Fibroblast of pulmonary artery (primary cell): ENCODE data around the gene ATXN1.
"Not testable (repeated sequence)": the region's sequence is repeated elsewhere in the genome, so short reads cannot be mapped to it uniquely, and the experiment has no call there.

Experiments used
- DNase-seq: peaks from one replicate; pipeline ENCODE4 v3.0.0-alpha.2; 2010; ENCODE audit warnings: low read depth
- H3K4me3 ChIP-seq: replicated peaks from 2 replicates; pipeline ENCODE4 v1.5.1; 2011; ENCODE audit warnings: low read depth, mild to moderate bottlenecking, control low read depth, low read length, moderate library complexity
- TF ChIP-seq, protein P1 (sequence below): IDR thresholded peaks from 2 replicates; pipeline ENCODE4 v1.5.1; 2011; ENCODE audit warnings: mild to moderate bottlenecking, control low read depth, low read length, inconsistent platforms; ENCODE audit errors: missing control alignments

Gene ATXN1

GRCh38 chr6:16621002-16621401, 140.3 kb downstream of the ATXN1 start:
- DNase-seq, result no peak
- TF ChIP-seq, protein P1, sequence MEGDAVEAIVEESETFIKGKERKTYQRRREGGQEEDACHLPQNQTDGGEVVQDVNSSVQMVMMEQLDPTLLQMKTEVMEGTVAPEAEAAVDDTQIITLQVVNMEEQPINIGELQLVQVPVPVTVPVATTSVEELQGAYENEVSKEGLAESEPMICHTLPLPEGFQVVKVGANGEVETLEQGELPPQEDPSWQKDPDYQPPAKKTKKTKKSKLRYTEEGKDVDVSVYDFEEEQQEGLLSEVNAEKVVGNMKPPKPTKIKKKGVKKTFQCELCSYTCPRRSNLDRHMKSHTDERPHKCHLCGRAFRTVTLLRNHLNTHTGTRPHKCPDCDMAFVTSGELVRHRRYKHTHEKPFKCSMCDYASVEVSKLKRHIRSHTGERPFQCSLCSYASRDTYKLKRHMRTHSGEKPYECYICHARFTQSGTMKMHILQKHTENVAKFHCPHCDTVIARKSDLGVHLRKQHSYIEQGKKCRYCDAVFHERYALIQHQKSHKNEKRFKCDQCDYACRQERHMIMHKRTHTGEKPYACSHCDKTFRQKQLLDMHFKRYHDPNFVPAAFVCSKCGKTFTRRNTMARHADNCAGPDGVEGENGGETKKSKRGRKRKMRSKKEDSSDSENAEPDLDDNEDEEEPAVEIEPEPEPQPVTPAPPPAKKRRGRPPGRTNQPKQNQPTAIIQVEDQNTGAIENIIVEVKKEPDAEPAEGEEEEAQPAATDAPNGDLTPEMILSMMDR, result no peak

GRCh38 chr6:16619777-16620176, 141.5 kb downstream of the ATXN1 start:
- DNase-seq, result no peak
- TF ChIP-seq, protein P1, result no peak

More at GRCh38 chr6:16621002-16621401, 140.3 kb downstream of the ATXN1 start:
- H3K4me3 ChIP-seq, result no peak overlapping the region

DNA sequence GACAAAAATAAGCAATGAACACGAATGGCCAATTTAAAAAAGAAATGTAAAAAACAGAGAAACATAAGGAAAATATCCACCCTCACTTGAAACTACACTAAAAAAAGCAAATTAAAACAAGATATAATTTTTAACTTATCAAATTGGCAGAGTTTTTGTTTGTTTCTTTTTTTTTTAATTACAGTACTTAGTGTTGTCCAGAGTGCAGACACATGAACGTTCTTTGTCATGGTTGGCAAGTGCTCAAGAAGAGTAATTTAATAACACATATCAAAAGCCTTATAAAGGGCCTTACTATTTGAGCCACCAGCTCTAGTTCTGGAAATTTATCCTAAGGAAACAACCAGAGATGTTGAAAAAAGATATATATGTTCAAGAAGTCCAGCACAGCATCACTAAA, 142.3 kb downstream of the ATXN1 start:
- H3K4me3 ChIP-seq, result no peak overlapping the region
- TF ChIP-seq, protein P1, result no peak
- no peak for DNase-seq

More at GRCh38 chr6:16619777-16620176, 141.5 kb downstream of the ATXN1 start:
- no peak overlapping the region for H3K4me3 ChIP-seq

- not testable (repeated sequence) for DNase-seq, H3K4me3 ChIP-seq
These were observed 146.0 kb downstream of the ATXN1 start for GRCh38 chr6:16615215-16615614.

GRCh38 chr6:16614143-16614542, 147.1 kb downstream of the ATXN1 start:
- DNase-seq, H3K4me3 ChIP-seq: not testable (repeated sequence)

DNA sequence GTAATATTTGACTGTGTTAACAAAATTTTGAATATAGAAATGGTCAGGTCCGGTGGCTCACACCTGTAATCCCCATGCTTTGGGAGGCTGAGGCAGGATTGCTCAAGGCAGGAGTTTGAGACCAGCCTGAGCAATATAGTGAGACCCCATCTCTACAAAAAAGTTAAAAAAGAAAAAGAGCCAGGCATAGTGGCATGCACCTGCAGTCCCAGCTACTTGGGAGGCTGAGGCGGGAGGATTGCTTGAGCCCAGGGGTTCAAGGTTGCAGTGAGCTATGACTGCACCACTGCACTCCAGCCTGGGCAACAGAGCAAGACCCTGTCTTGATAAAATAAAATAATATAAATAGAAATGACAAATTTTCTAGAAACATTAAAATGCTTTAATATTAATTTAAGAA, 147.8 kb downstream of the ATXN1 start:
- not testable (repeated sequence) for DNase-seq, H3K4me3 ChIP-seq

- no peak overlapping the region for H3K4me3 ChIP-seq
- DNase-seq, result no peak
- TF ChIP-seq, protein P1, result no peak
These were observed 152.8 kb downstream of the ATXN1 start for GRCh38 chr6:16608444-16608843.

DNA sequence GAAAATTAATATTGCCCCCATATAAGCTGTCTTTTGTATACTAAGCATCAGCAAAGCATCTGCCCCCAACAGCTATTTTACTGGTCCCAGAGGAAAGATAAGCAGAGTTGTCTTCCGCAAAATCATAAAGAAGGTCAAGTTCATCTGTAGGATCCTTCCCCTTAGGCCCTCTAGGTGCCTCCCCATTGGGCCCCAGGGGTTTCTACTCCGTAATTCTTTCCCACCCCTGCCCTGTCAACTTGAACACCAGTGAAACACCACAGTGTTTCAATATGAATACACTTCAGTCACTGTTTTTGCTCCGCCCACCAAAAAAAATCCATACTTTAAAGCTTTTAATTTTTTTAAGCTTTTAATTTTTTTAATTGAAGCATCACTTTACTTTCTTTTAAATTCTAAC, 159.2 kb downstream of the ATXN1 start:
- DNase-seq, result no peak
- TF ChIP-seq, protein P1, result no peak
- no peak overlapping the region for H3K4me3 ChIP-seq

- H3K4me3 ChIP-seq, result no peak overlapping the region
- TF ChIP-seq, protein P1, result no peak
- DNase-seq, result no peak
These were observed 160.6 kb downstream of the ATXN1 start for GRCh38 chr6:16600701-16601100.
